Activated CD8-positive, alpha-beta memory T cell treated with anti-CD3 and anti-CD28 coated beads, Interleukin-2, amount 10 ng/mL, durations not matched to agents 7 days and 5 days (primary cell): ENCODE data around the gene SDHAF4. TPM values are rescaled to one million over a fixed set of nuclear protein-coding genes. Genes with fewer than 3 reads are reported as not detected.
"Not testable (repeated sequence)": the region's sequence is repeated elsewhere in the genome, so short reads cannot be mapped to it uniquely, and the experiment has no call there.

Experiments used
- ATAC-seq: fragments of 150-1000 bp; cut with Tn5 transposase; one replicate; pipeline ENCODE4 v1.10.0; 2021; ENCODE audit warnings: moderate library complexity
- CTCF ChIA-PET: fragments of 350-600 bp; sonication (Branson Sonifier 250); formaldehyde crosslinking; loops from one replicate; lab custom pipeline; 2021; ENCODE audit warnings: antibody characterized with exemption; lab: Charles Lee
- DNase-seq: peaks from one replicate; pipeline ENCODE4 v3.0.0-alpha.2; 2020
- H3K27ac Mint-ChIP-seq: one replicate; pipeline ENCODE4 v1.8.0; 2021; ENCODE audit warnings: mild to moderate bottlenecking, mixed read lengths
- H3K27me3 Mint-ChIP-seq: one replicate; pipeline ENCODE4 v1.8.0; 2021; ENCODE audit warnings: mixed read lengths
- H3K36me3 Mint-ChIP-seq: one replicate; pipeline ENCODE4 v1.8.0; 2021; ENCODE audit warnings: mild to moderate bottlenecking, mixed read lengths
- H3K4me1 Mint-ChIP-seq: one replicate; pipeline ENCODE4 v1.8.0; 2021; ENCODE audit warnings: mixed read lengths
- H3K4me3 Mint-ChIP-seq: one replicate; pipeline ENCODE4 v1.8.0; 2021; ENCODE audit warnings: mild to moderate bottlenecking, moderate library complexity, mixed read lengths
- H3K9me3 Mint-ChIP-seq: one replicate; pipeline ENCODE4 v1.8.0; 2022; ENCODE audit warnings: low read depth, mixed read lengths
- total RNA-seq, 2 experiments: library from RNA; stranded (reverse); gene quantifications; one replicate each; pipeline ENCODE4 v1.2.3, GENCODE V29; 2021

SDHAF4 gene
- total RNA-seq, 2 experiments from 2014 or later: 12.2 to 15.5 TPM

- Mint-ChIP-seq H3K4me3 (no peak overlapping the region), H3K36me3 (peaks cover 9% of the 10 kb centered on the region), H3K27me3 (peaks cover 3% of the 10 kb centered on the region), H3K4me1 (peaks cover 24% of the 10 kb centered on the region), H3K9me3 (peaks cover 4% of the 10 kb centered on the region), H3K27ac (no peak overlapping the region)
- ATAC-seq (no peak), DNase-seq (no peak)
- CTCF ChIA-PET: interaction anchor here (1.2 kb wide), 1 partner anchor 59 kb away, joined by 4 read pairs; no protein-coding TSS in a partner anchor
These were observed 37.5 kb downstream of the SDHAF4 start for GRCh38 chr6:70604254-70604653.

GRCh38 chr6:70607371-70607770 lies 40.6 kb downstream of the SDHAF4 start:
- H3K36me3 Mint-ChIP-seq, DNase-seq, H3K9me3 Mint-ChIP-seq, CTCF ChIA-PET, ATAC-seq: not testable (repeated sequence)
- Mint-ChIP-seq H3K4me3 (peak overlapping the region; percentile 19), H3K4me1 (peaks cover 17% of the 10 kb centered on the region), H3K27me3 (peaks cover 18% of the 10 kb centered on the region), H3K27ac (peak overlapping the region; percentile 74)

GRCh38 chr6:70609181-70609580 lies 42.5 kb downstream of the SDHAF4 start:
- not testable (repeated sequence) for H3K27ac Mint-ChIP-seq, ATAC-seq, H3K36me3 Mint-ChIP-seq, H3K9me3 Mint-ChIP-seq, H3K4me3 Mint-ChIP-seq, DNase-seq
- H3K4me1 Mint-ChIP-seq: peaks cover 17% of the 10 kb centered on the region
- peaks cover 22% of the 10 kb centered on the region for H3K27me3 Mint-ChIP-seq
- CTCF ChIA-PET: interaction anchor here (0.6 kb wide), 1 partner anchor 69 kb away, joined by 4 read pairs; no protein-coding TSS in a partner anchor

GRCh38 chr6:70616728-70617260 lies 50.1 kb downstream of the SDHAF4 start:
- no peaks in the 10 kb centered on the region for H3K36me3 Mint-ChIP-seq
- no peaks in the 10 kb centered on the region for H3K9me3 Mint-ChIP-seq
- H3K27me3 Mint-ChIP-seq: peaks cover 4% of the 10 kb centered on the region
- no peak for DNase-seq
- H3K4me3 Mint-ChIP-seq: no peak overlapping the region
- CTCF ChIA-PET: no interaction called here
- no peak overlapping the region for H3K27ac Mint-ChIP-seq
- peaks cover 3% of the 10 kb centered on the region for H3K4me1 Mint-ChIP-seq
- ATAC-seq: no peak

GRCh38 chr6:70620746-70621145 lies 54.0 kb downstream of the SDHAF4 start:
- Mint-ChIP-seq H3K27ac (no peak overlapping the region), H3K9me3 (no peaks in the 10 kb centered on the region), H3K36me3 (no peaks in the 10 kb centered on the region), H3K4me1 (no peaks in the 10 kb centered on the region), H3K4me3 (no peak overlapping the region), H3K27me3 (no peaks in the 10 kb centered on the region)
- CTCF ChIA-PET: no interaction called here
- ATAC-seq (no peak), DNase-seq (no peak)

- Mint-ChIP-seq H3K4me1 (no peaks in the 10 kb centered on the region), H3K27ac (no peak overlapping the region), H3K36me3 (no peaks in the 10 kb centered on the region), H3K9me3 (no peaks in the 10 kb centered on the region), H3K4me3 (no peak overlapping the region), H3K27me3 (no peaks in the 10 kb centered on the region)
- DNase-seq (no peak), ATAC-seq (no peak)
- CTCF ChIA-PET: no interaction called here
These were observed 55.7 kb downstream of the SDHAF4 start for GRCh38 chr6:70622461-70622860.

- CTCF ChIA-PET: no interaction called here
- no peak overlapping the region for H3K4me3 Mint-ChIP-seq
- no peak overlapping the region for H3K27ac Mint-ChIP-seq
- H3K9me3 Mint-ChIP-seq: no peaks in the 10 kb centered on the region
- H3K36me3 Mint-ChIP-seq: no peaks in the 10 kb centered on the region
- no peaks in the 10 kb centered on the region for H3K27me3 Mint-ChIP-seq
- ATAC-seq: no peak
- no peaks in the 10 kb centered on the region for H3K4me1 Mint-ChIP-seq
- DNase-seq: no peak
These were observed 58.7 kb downstream of the SDHAF4 start for GRCh38 chr6:70625436-70625835.

- ATAC-seq (no peak), DNase-seq (no peak)
- no peaks in the 10 kb centered on the region for H3K9me3 Mint-ChIP-seq
- H3K27me3 Mint-ChIP-seq: peaks cover 3% of the 10 kb centered on the region
- H3K36me3 Mint-ChIP-seq: no peaks in the 10 kb centered on the region
- H3K27ac Mint-ChIP-seq: no peak overlapping the region
- CTCF ChIA-PET: no interaction called here
- no peak overlapping the region for H3K4me3 Mint-ChIP-seq
- no peaks in the 10 kb centered on the region for H3K4me1 Mint-ChIP-seq
These were observed 60.9 kb downstream of the SDHAF4 start for GRCh38 chr6:70627500-70628254.

- no peaks in the 10 kb centered on the region for H3K9me3 Mint-ChIP-seq
- H3K27ac Mint-ChIP-seq: no peak overlapping the region
- no peak for DNase-seq
- CTCF ChIA-PET: no interaction called here
- H3K4me3 Mint-ChIP-seq: no peak overlapping the region
- H3K27me3 Mint-ChIP-seq: peaks cover 3% of the 10 kb centered on the region
- H3K4me1 Mint-ChIP-seq: peaks cover 4% of the 10 kb centered on the region
- no peaks in the 10 kb centered on the region for H3K36me3 Mint-ChIP-seq
- no peak for ATAC-seq
These were observed 63.2 kb downstream of the SDHAF4 start for GRCh38 chr6:70629929-70630328.

GRCh38 chr6:70633870-70634269 lies 67.1 kb downstream of the SDHAF4 start:
- peaks cover 4% of the 10 kb centered on the region for H3K4me1 Mint-ChIP-seq
- H3K36me3 Mint-ChIP-seq: no peaks in the 10 kb centered on the region
- CTCF ChIA-PET: interaction anchor here (0.7 kb wide), 1 partner anchor 131 kb away, joined by 3 read pairs; no protein-coding TSS in a partner anchor
- H3K27ac Mint-ChIP-seq: no peak overlapping the region
- H3K27me3 Mint-ChIP-seq: peaks cover 3% of the 10 kb centered on the region
- no peak overlapping the region for H3K4me3 Mint-ChIP-seq
- DNase-seq (no peak), ATAC-seq (no peak)
- no peaks in the 10 kb centered on the region for H3K9me3 Mint-ChIP-seq

- no peak for ATAC-seq
- no peaks in the 10 kb centered on the region for H3K27me3 Mint-ChIP-seq
- CTCF ChIA-PET: interaction anchor here (1.3 kb wide), 1 partner anchor 50 kb away, joined by 4 read pairs; no protein-coding TSS in a partner anchor
These were observed 69.9 kb downstream of the SDHAF4 start for GRCh38 chr6:70636596-70636995.

GRCh38 chr6:70638468-70638867 lies 71.7 kb downstream of the SDHAF4 start:
- H3K4me1 Mint-ChIP-seq: peaks cover 4% of the 10 kb centered on the region
- H3K9me3 Mint-ChIP-seq: no peaks in the 10 kb centered on the region
- H3K27ac Mint-ChIP-seq: no peak overlapping the region
- H3K4me3 Mint-ChIP-seq: no peak overlapping the region
- H3K27me3 Mint-ChIP-seq: no peaks in the 10 kb centered on the region
- CTCF ChIA-PET: no interaction called here
- ATAC-seq (no peak), DNase-seq (no peak)
- peaks cover 2% of the 10 kb centered on the region for H3K36me3 Mint-ChIP-seq

More at GRCh38 chr6:70636596-70636995, 69.9 kb downstream of the SDHAF4 start:
- Mint-ChIP-seq H3K4me1 (peaks cover 6% of the 10 kb centered on the region), H3K4me3 (no peak overlapping the region), H3K27ac (no peak overlapping the region), H3K9me3 (no peaks in the 10 kb centered on the region), H3K36me3 (peaks cover 2% of the 10 kb centered on the region)
- no peak for DNase-seq
